NK-92 (cell line): ENCODE results near the gene LRRC43.
"Not testable (repeated sequence)": the region's sequence is repeated elsewhere in the genome, so short reads cannot be mapped to it uniquely, and the experiment has no call there.

Experiments used
- DNase-seq: peaks from one replicate; lab custom pipeline; 2025; ENCODE audit not compliant: unreplicated experiment; lab: John Stamatoyannopoulos, UW

LRRC43 gene

GRCh38 chr12:122190842-122191668, 8.1 kb downstream of the LRRC43 start:
- DNase-seq, result peak; percentile 3

GRCh38 chr12:122192441-122192840, 9.5 kb downstream of the LRRC43 start:
- DNase-seq, result no peak

DNA sequence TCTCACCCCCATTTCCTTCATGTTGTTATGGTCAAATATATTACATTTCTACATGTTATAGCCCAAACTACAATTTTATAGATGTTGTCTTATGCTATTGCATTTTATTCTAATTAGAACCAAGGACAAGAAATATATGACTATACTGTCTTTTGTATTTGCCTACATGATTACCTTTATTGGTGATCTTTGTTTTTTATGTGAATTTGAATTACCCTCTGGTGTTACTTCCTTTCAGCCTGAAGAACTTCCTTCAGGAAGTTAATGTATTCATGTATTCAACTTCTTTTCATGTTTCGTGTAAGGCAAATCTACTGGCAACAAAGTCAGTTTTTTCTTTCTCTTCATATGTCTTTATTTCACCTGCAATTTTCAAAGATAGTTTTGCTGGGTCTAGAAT, 11.9 kb downstream of the LRRC43 start:
- DNase-seq, result no peak

- no peak for DNase-seq
Observed at GRCh38 chr12:122195405-122195804, 12.5 kb downstream of the LRRC43 start.

DNA sequence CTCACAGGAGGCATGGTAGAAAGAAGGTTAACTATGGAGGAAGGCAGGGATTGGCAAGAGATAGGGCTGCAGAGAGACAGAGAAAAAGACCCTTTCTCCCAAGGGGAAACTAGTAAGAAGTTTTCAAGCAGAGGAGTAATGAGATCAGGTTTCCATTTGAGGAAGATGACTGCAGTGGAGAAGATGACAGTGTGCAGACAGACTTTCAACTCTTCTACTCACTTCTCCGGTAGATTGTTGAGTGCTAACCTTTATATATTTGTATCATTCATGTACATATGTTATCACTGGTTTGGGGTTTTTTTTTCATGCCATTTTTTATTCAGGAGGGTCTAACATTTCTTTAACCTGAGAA, 14.7 kb downstream of the LRRC43 start:
- no peak for DNase-seq

DNA sequence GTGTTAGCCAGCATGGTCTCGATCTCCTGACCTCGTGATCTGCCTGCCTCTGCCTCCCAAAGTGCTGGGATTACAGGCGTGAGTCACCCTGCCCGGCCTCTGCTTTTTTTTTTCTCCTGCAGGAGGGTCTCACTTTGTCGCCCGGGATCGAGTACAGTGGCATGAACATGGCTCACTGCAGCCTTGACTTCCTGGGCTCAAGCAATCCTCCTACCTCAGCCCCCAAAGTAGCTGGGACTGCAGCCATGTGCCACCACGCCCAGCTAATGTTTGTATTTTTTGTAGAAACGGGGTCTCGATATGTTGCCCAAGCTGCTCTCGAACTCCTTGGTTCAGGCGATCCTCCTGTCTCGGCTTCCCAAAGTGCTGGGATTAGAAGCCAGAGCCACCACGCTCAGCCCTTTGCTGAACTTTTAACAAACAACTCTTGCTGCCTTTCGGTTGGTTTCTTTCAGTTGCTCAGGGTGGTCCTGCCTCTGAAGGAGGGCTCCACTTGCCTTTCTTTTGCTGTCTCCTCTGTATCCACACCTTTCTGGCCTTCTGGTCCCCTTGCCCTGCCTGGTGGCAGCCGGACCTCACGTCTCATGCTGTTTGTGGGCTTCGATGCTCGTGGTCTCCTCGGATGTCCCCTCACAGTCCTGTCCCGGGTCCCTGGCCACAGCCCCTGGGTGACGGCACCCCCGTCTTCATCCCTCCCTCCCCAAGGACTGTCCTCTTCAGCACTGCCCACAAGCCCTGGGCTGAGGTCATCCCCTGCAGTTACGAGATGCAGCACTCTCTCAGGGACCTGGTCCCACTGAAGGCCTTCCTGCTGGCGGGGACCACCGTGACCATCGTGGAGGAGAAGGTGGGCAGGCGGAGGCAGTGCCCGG, 16.8 kb downstream of the LRRC43 start:
- DNase-seq, result no peak

- DNase-seq, result no peak
Observed at GRCh38 chr12:122200541-122201175, 17.7 kb downstream of the LRRC43 start.

- no peak for DNase-seq
Observed at GRCh38 chr12:122201381-122201780, 18.5 kb downstream of the LRRC43 start.

DNA sequence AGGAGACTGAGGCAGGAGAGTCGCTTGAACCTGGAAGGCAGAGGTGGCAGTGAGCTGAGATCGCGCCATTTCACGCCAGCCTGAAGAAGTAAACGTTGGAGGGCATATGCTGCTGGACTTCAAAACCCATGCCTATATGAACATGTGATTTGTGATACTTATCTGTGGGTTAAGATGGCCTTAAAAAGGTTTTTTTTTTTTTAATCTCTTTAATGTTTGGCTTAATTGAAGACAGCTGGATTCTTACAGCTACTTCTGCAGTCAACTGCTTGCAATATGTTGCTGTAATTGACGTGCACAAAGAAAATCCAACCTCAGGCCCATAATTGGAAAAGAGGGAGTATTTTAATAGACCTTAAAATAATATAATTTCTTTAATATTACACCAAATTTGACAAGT, 19.1 kb downstream of the LRRC43 start:
- DNase-seq, result no peak

GRCh38 chr12:122202811-122203210, 19.9 kb downstream of the LRRC43 start:
- not testable (repeated sequence) for DNase-seq

DNA sequence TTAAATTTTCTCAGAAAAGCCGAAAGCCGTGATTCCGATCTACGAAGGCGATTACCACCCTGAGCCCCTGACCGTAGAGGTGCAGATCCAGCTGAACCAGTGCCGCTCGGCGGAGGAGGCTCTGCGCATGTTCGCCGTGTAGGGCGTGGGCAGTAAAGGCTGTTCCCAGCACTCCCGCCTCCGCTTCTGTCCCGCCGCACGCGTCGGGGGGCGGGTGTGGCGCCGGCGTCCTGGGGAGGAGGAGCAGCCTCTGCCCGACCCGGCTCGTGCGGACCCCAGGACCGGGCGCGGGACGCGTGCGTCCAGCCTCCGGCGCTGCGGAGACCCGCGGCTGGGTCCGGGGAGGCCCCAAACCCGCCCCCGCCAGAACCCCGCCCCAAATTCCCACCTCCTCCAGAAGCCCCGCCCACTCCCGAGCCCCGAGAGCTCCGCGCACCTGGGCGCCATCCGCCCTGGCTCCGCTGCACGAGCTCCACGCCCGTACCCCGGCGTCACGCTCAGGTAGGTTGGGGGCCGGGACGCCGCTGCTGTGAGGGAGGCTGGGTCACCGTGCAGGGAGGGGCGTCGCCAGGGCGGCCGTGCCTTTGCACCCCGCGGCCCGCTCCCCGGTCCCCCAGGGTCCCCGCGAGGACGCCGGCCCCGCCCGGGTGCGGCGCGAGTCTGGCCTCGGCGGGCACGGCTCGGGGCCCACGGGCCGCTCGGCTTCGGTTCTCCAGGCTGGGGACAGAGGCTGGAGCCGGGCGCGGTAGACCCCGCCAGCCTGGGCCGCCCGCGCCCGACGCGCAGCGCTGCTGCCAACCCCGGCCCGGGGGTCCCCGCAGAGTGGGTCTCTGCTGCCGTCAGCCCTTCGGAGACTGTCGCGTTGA, 20.6 kb downstream of the LRRC43 start, which contains the start of gene B3GNT4:
B3GNT4 (plus strand) TSS at position 409 of the 866 bp plus-strand sequence. CDS start 910 bp downstream, outside the sequence.
- no peak for DNase-seq

GRCh38 chr12:122204167-122205052, 21.5 kb downstream of the LRRC43 start:
- DNase-seq, result no peak

DNA sequence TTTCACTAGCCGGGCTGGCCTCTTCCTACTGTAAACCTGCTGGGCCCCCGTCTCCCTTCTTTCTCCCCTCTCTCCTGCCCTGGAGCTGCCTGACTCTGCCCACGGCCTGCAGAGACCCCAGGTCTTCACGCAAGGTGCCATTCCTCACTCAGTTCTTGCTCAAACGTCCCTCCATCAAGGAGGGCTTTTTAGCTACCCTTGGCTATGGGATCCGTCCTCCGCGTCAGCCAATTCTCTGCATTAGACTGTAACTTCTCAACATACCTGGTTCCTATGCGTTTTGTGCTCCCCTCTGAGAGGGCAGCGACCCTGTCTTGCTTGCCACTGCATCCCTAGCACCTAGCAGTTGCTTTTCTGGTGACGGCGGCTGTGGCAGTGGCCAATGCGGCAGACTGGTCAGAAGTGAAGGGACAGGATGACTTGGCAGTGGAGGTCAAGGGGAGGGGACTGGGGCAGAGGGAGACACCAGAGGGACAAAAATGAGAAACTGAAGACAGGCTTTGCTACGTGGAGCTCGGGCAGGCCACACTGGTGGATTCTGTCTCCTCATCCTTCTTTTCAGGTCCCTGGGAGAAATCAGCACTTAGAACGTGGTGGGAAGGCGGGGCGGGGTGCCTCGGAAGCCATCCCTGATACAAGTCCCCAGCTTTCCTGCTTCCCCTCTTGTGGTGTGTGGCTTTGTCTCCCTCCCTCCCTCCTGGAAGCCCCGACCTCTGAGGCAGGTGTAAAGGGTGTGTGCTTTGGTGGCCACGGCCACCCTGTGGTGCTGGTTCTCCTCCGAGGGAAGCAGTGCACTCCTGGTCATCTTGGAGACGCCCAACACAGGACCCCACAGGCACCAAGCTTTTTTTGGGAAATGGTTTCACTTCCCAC, 22.4 kb downstream of the LRRC43 start:
- no peak for DNase-seq

DNA sequence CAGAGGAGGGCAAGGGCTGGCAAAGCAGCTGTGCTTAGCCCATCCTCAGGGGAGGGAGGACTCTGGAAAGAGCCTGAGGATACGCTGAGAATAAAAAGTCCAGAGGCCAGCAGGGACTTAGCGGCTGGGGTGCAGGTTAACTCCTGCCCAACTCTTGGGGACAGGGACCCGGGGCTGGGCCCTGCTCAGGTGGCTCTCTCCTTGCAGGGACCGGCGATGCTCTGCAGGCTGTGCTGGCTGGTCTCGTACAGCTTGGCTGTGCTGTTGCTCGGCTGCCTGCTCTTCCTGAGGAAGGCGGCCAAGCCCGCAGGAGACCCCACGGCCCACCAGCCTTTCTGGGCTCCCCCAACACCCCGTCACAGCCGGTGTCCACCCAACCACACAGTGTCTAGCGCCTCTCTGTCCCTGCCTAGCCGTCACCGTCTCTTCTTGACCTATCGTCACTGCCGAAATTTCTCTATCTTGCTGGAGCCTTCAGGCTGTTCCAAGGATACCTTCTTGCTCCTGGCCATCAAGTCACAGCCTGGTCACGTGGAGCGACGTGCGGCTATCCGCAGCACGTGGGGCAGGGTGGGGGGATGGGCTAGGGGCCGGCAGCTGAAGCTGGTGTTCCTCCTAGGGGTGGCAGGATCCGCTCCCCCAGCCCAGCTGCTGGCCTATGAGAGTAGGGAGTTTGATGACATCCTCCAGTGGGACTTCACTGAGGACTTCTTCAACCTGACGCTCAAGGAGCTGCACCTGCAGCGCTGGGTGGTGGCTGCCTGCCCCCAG, 23.4 kb downstream of the LRRC43 start:
- DNase-seq, result no peak

GRCh38 chr12:122206976-122207375, 24.1 kb downstream of the LRRC43 start:
- no peak for DNase-seq

DNA sequence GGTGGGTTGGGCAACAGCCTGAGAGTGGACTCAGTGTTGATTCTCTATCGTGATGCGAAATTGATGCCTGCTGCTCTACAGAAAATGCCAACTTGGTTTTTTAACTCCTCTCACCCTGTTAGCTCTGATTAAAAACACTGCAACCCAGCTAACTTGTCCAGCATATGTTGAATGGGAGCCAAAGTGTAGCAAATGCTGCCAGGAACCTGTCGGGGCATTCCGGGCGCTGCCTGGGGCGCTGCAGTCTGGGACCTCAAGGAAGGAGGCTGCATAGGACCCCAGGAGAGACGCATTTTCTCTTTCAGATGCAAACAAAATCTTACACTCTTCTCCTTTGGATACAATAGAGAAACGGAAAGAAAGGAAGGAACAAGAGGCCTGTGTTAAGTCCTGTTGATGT, 24.5 kb downstream of the LRRC43 start:
- no peak for DNase-seq

GRCh38 chr12:122208073-122208820, 25.3 kb downstream of the LRRC43 start:
- DNase-seq, result no peak
